DOHH2 (cell line): ENCODE measurements around the gene PDZK1.

Experiments used
- H3F3A ChIP-seq: fragments of 200-600 bp; sonication (generic), shearing (Covaris generic); 2 replicates; pipeline ENCODE4 v1.6.0; 2016; ENCODE audit warnings: antibody characterized with exemption, mild to moderate bottlenecking; ENCODE audit not compliant: control insufficient read depth, insufficient read depth
- H3K27ac ChIP-seq: fragments of 200-600 bp; sonication (generic); 2 replicates; pipeline ENCODE4 v1.5.1; 2014; ENCODE audit warnings: low read depth, mild to moderate bottlenecking, low read length, moderate library complexity
- H3K27me3 ChIP-seq: fragments of 200-600 bp; sonication (generic); 2 replicates; pipeline ENCODE4 v1.6.1; 2014; ENCODE audit warnings: mild to moderate bottlenecking, low read length, mixed read lengths; ENCODE audit not compliant: control insufficient read depth
- H3K36me3 ChIP-seq: fragments of 200-600 bp; sonication (generic); 2 replicates; pipeline ENCODE4 v1.6.1; 2014; ENCODE audit warnings: mild to moderate bottlenecking, low read length, moderate library complexity, mixed read lengths; ENCODE audit not compliant: control insufficient read depth
- H3K4me1 ChIP-seq: fragments of 200-600 bp; sonication (generic); 2 replicates; pipeline ENCODE4 v1.6.1; 2014; ENCODE audit warnings: mild to moderate bottlenecking, low read length, mixed read lengths; ENCODE audit not compliant: control insufficient read depth
- H3K4me2 ChIP-seq: fragments of 200-600 bp; sonication (generic); 2 replicates; pipeline ENCODE4 v1.6.0; 2014; ENCODE audit warnings: mild to moderate bottlenecking, low read length, moderate library complexity
- H3K4me3 ChIP-seq: fragments of 200-600 bp; sonication (generic); 2 replicates; pipeline ENCODE4 v1.5.1; 2014; ENCODE audit warnings: mild to moderate bottlenecking, low read length, mixed read lengths
- H3K79me2 ChIP-seq: fragments of 200-600 bp; sonication (generic); 2 replicates; pipeline ENCODE4 v1.6.1; 2014; ENCODE audit warnings: mild to moderate bottlenecking, low read length, mixed read lengths; ENCODE audit not compliant: control insufficient read depth
- H3K9me2 ChIP-seq: fragments of 200-600 bp; sonication (generic); replicated peaks from 2 replicates; pipeline ENCODE4 v1.6.1; 2014; ENCODE audit warnings: mild to moderate bottlenecking, low read length, mixed read lengths; ENCODE audit not compliant: control insufficient read depth
- H3K9me3 ChIP-seq: fragments of 200-600 bp; sonication (generic); 2 replicates; pipeline ENCODE4 v1.6.1; 2014; ENCODE audit warnings: antibody characterized with exemption, low read length, mixed read lengths; ENCODE audit not compliant: control insufficient read depth, insufficient read depth
- H4K20me1 ChIP-seq: fragments of 200-600 bp; sonication (generic); 2 replicates; pipeline ENCODE4 v1.6.0; 2014; ENCODE audit warnings: low read depth, mild to moderate bottlenecking, antibody characterized with exemption, low read length, moderate library complexity; ENCODE audit not compliant: control insufficient read depth, insufficient read depth
- CTCF ChIP-seq: fragments of 200-600 bp; sonication (generic); IDR thresholded peaks from one replicate; pipeline ENCODE4 v1.5.1; 2014; ENCODE audit warnings: antibody characterized with exemption, mild to moderate bottlenecking, low read depth, low read length; ENCODE audit not compliant: poor library complexity, severe bottlenecking
- EZH2phosphoT487 ChIP-seq: fragments of 200-600 bp; sonication (generic); IDR thresholded peaks from 2 replicates; pipeline ENCODE4 v1.6.1; 2017; ENCODE audit warnings: borderline replicate concordance, mild to moderate bottlenecking, antibody characterized with exemption, low read length, moderate library complexity, mixed read lengths

The PDZK1 gene

DNA sequence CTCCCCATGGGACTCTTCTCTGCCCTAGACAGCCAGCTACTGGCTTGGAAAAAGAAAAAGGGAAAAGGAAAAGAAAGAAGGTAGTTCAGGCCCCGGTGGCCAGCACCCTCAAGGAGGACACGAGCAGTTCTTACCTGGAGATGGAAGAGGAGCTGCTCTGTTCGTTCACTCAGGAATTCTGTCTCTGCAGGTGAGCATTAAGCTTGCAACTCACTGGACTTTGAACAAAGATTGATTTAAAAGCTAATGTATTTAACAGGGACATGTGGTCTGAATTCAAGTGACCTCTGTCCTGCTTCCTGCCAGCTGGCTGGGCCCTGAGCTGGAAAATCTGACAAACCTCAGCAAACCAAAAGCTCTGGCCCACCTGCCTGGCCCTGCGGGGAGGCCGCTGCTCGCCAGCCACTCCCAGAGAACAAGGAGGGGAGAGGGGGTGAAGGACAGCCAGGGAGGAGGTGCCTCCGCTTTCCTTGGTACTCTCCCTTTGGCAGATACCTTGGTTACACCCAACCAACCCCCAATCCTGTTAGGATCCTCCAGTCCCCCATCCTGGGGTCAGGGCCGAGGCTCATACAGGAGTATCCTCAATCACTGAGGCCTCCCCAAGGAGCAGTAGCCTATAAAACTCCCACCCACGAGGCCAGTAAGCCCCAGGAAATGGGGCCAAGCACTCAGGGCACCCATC is at the start of gene PDZK1:
Gene PDZK1 (minus strand): TSS at position 186 of the 685 bp plus-strand sequence. CDS start 19,347 bp downstream, outside the sequence.
- no peaks in the 10 kb centered on the region for H3K36me3 ChIP-seq
- no peaks in the 10 kb centered on the region for H3K79me2 ChIP-seq
- H3K27me3 ChIP-seq: peaks cover 4% of the 10 kb centered on the region; the same call in 1 of the 2 replicates
- H3K4me1 ChIP-seq: no peaks in the 10 kb centered on the region
- TF ChIP-seq EZH2phosphoT487 (no peak), CTCF (no peak)
- no peak within 1 kb of the TSS for H3K4me2 ChIP-seq
- no peak within 1 kb of the TSS for H3K27ac ChIP-seq
- no peaks in the 10 kb centered on the region for H3K9me3 ChIP-seq
- H3K9me2 ChIP-seq: no peaks in the 10 kb centered on the region
- H3F3A ChIP-seq: no peaks in the 10 kb centered on the region
- no peaks in the 10 kb centered on the region for H4K20me1 ChIP-seq
- H3K4me3 ChIP-seq: no peak within 1 kb of the TSS

GRCh38 chr1:145751491-145752037 is 44.4 kb upstream of the PDZK1 start:
- no peaks in the 10 kb centered on the region for H3K4me1 ChIP-seq
- no peak overlapping the region for H3K4me3 ChIP-seq
- H3K27ac ChIP-seq: no peak overlapping the region
- no peaks in the 10 kb centered on the region for H3K79me2 ChIP-seq
- no peaks in the 10 kb centered on the region for H3K9me3 ChIP-seq
- H3F3A ChIP-seq: no peaks in the 10 kb centered on the region
- H3K9me2 ChIP-seq: no peaks in the 10 kb centered on the region
- TF ChIP-seq CTCF (no peak), EZH2phosphoT487 (no peak)
- no peaks in the 10 kb centered on the region for H4K20me1 ChIP-seq
- H3K36me3 ChIP-seq: peaks cover 44% of the 10 kb centered on the region
- no peak overlapping the region for H3K4me2 ChIP-seq
- H3K27me3 ChIP-seq: no peaks in the 10 kb centered on the region

DNA sequence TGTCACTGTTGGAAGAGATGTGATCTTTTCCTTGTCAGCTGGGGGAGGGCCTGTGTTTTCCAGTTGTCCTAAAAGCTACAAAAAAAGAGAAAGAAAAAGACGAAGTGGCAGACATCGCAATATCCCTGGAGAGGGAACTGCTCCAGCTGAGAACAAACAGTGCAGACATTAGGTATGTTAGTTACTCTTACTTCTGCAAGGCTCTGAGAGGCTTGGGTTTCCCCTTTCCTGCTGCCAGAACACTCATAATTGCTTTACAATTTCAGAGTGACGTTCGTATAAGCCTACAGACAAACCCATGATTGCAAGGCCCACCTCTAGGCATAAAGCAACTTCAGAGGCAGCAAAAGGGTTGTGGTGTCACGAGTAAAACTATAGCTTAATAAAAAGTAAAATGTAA is 43.3 kb upstream of the PDZK1 start:
- Histone ChIP-seq H3K27me3 (no peaks in the 10 kb centered on the region), H3K9me3 (no peaks in the 10 kb centered on the region), H4K20me1 (no peaks in the 10 kb centered on the region), H3K36me3 (peaks cover 48% of the 10 kb centered on the region), H3F3A (no peaks in the 10 kb centered on the region), H3K9me2 (no peaks in the 10 kb centered on the region), H3K4me1 (no peaks in the 10 kb centered on the region), H3K4me3 (no peak overlapping the region), H3K27ac (no peak overlapping the region), H3K79me2 (no peaks in the 10 kb centered on the region), H3K4me2 (no peak overlapping the region)
- TF ChIP-seq CTCF (no peak), EZH2phosphoT487 (no peak)
